Measurements from ENCODE around the gene KCNN3.

Gene KCNN3

DNA sequence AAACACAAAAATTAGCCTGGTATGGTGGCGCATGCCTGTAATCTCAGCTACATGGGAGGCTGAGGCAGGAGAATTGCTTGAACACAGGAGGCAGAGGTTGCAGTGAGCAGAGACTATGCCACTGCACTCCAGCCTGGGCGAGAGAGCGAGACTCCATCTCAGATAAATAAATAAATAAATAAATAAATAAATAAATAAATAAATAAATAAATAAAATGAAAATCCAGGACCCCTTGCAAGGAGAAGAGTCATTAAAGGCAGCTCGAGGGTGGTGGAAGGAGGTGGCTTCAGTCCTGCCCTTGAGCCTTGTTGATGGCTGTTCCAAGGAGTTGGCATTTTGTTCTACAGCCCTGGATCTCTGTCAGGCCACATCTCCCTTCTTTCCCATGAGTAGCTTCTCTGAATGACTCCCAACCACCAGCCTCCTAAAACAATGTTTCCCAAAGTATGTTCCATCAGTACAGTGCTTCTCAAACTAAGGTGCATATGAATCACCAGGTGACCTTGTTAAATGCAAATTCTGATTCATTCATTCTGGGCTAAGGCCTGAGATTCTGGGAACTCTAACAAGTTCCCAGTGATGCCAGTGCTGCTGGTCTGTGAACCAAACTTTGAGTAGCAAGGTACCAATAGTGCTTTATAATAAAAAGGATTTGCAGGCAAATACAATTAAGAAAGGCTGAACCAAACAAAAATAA, 99.0 kb downstream of the KCNN3 start:
- no peak overlapping the region for H3K4me3 ChIP-seq (ENCODE audit: control insufficient read depth, low read depth, low read length)
- DNase-seq (ENCODE audit: low read depth), result no peak
- TF ChIP-seq, protein P1, sequence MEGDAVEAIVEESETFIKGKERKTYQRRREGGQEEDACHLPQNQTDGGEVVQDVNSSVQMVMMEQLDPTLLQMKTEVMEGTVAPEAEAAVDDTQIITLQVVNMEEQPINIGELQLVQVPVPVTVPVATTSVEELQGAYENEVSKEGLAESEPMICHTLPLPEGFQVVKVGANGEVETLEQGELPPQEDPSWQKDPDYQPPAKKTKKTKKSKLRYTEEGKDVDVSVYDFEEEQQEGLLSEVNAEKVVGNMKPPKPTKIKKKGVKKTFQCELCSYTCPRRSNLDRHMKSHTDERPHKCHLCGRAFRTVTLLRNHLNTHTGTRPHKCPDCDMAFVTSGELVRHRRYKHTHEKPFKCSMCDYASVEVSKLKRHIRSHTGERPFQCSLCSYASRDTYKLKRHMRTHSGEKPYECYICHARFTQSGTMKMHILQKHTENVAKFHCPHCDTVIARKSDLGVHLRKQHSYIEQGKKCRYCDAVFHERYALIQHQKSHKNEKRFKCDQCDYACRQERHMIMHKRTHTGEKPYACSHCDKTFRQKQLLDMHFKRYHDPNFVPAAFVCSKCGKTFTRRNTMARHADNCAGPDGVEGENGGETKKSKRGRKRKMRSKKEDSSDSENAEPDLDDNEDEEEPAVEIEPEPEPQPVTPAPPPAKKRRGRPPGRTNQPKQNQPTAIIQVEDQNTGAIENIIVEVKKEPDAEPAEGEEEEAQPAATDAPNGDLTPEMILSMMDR (conservative IDR thresholded peaks at IDR 0.05; ENCODE audit: control insufficient read depth, insufficient read depth, low read depth, low read length), result no peak

DNA sequence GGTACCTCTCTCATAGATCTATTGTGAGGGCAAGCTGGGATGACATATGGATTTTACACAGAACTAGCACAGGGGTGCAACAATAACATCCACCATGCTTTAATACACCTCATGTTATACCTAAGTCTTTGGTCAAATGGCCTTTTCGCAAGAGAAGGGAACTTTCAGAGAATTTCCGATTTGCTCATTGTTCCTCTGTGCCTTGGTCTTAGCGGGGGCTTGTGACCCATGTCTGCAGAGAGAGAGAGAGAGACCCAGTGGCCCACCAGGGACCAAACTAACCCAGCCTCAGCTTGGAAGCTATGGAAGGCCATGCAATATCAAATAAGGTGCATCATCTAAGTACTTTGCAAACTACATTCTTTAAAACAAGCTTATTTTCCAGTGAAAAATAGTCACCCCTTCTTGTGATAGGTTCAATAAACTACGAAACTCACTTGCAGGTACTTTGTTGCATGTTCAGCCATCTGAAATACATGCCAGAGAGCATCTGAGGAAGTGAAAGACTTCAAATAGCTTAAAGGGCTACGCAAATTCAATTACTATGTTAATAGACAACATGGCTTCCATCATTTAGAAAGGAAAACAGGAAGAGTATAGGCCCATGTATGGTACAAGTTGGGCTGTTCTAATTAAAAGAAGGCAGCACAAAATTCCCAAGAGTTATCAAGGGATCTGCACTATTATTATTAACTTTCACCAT, 100.7 kb downstream of the KCNN3 start:
- no peak for DNase-seq (ENCODE audit: low read depth)
- TF ChIP-seq, protein P1 (conservative IDR thresholded peaks at IDR 0.05; ENCODE audit: control insufficient read depth, insufficient read depth, low read depth, low read length), result no peak
- no peak overlapping the region for H3K4me3 ChIP-seq (ENCODE audit: control insufficient read depth, low read depth, low read length)

DNA sequence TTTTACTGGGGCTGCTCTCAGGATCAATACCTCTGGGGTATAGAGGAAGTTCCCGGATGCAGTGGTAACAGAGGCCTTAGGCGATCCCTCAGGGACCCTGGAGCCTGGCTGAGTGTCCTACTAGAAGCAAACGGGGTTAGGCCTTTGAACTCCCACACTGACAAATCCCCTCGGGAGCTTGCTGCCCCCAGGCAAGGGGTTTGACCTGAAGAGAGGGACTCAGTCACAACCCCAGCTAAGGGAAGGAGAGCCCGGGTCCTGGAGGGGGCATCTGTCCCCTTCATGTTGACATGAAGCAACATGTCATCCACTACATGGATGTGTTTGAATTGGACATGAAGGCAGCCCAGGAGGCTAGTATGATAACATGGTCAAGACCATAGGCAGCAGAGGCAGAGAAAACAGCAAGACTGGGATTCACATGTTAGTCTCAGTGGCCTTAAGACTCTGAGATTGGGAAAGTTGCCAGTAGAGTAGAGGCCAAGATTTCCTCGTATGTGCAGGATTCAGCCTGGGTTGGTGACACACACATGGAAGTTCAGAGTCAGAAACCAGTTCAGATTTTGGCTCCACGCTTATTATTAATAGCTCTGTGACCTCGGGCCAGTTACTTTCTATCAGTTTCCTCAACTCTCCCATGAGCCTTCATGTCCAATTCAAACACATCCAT, 101.5 kb downstream of the KCNN3 start:
- no peak overlapping the region for H3K4me3 ChIP-seq (ENCODE audit: control insufficient read depth, low read depth, low read length)
- peak; percentile 9 for DNase-seq (ENCODE audit: low read depth)
- TF ChIP-seq, protein P1 (conservative IDR thresholded peaks at IDR 0.05; ENCODE audit: control insufficient read depth, insufficient read depth, low read depth, low read length), result no peak

DNA sequence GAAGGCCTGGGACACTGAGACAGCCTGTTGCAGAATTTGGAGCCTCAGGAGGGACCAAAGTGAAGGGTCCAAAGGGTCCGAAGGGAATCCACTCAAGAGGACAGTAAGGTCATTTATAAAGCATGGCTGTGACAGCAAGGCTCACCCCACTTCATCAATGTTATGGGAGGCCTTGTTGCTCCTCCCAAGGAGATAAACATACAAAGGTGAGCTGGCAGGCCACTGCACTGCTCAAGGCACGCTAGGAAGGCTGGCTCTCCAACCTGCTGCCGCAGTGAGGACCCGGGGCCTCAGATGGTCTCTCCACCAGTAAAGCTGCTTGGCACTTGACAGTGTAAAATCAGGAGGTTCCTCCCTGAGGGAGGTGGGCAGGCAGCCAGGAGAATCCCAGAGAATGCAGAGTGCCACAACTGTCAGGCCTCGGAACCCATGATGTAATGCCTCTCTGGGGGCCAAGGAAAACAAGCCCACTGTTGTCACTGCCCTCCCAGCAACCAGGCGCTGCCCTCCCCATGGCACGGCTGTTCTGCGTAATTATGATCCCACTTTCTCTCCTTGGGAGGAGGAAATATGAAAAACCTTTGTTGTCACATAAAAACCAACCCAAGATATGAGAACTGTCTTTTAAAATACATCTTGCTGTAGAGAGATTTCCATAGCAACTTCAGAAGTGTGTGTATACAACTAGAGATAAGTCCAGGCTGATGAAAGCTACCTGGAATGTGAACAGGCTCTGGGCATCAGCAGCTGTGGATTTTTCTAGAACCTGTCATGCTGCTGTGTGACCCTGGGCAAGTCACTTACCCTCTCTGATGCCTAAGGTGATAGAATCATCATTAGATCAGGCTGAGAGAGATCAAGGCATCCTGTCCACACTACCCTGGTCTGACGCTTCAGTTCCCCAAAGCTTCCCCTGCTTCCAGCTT, 102.5 kb downstream of the KCNN3 start:
- TF ChIP-seq, protein P1 (conservative IDR thresholded peaks at IDR 0.05; ENCODE audit: control insufficient read depth, insufficient read depth, low read depth, low read length), result no peak
- no peak for DNase-seq (ENCODE audit: low read depth)
- H3K4me3 ChIP-seq (ENCODE audit: control insufficient read depth, low read depth, low read length), result no peak overlapping the region

DNA sequence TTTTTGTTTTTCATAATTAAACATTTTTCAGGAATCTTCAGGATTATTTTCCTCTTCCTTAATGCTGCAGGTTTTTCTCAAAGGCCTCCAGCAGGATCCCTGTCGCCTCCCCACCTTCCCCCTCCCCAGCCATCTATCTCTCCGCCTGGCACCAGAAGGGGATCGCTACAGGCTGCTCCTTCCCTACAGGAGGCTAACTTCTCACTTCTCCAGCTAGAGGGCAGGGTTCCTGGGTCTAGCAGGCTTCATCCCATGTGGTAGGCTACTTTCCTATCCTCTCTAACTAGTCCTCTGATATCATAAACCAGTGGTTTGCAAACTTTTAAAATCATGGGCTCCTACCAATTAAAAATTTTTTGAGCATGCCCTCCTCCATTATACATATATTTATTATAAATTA, 104.1 kb downstream of the KCNN3 start:
- H3K4me3 ChIP-seq (ENCODE audit: control insufficient read depth, low read depth, low read length), result no peak overlapping the region
- peak; percentile 31 for DNase-seq (ENCODE audit: low read depth)
- TF ChIP-seq, protein P1 (conservative IDR thresholded peaks at IDR 0.05; ENCODE audit: control insufficient read depth, insufficient read depth, low read depth, low read length), result peak; percentile 45

DNA sequence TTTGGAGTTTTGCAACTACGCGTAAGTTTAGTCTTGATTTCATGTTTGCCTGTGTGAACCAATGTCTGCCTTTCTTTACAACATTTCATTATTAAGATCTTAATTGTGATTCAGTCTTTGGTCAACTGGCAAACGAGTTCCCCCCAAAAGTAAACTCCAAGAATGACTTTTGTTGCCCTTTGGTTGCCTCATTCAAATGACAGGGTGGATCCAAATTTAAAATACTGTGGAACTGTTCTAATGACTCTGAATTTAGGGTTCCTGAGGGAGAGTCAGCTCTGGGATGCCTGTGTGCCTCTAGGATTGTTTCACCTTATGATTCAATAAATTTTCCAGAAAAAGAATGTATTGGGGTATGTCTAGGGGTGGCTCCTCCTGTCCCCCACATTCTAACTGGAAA, 105.3 kb downstream of the KCNN3 start:
- TF ChIP-seq, protein P1 (conservative IDR thresholded peaks at IDR 0.05; ENCODE audit: control insufficient read depth, insufficient read depth, low read depth, low read length), result no peak
- no peak for DNase-seq (ENCODE audit: low read depth)
- H3K4me3 ChIP-seq (ENCODE audit: control insufficient read depth, low read depth, low read length), result no peak overlapping the region
